ENCODE data around the gene LSAMP. TPM values are rescaled to one million over a fixed set of nuclear protein-coding genes. Genes with fewer than 3 reads are reported as not detected.
A peak's percentile ranks its signal among the peaks of the same experiment; 100 is the strongest.

LSAMP gene
- polyA plus RNA-seq, 1 of the 3 experiments (the other 2 are of a cell fraction): 6.6 TPM

DNA sequence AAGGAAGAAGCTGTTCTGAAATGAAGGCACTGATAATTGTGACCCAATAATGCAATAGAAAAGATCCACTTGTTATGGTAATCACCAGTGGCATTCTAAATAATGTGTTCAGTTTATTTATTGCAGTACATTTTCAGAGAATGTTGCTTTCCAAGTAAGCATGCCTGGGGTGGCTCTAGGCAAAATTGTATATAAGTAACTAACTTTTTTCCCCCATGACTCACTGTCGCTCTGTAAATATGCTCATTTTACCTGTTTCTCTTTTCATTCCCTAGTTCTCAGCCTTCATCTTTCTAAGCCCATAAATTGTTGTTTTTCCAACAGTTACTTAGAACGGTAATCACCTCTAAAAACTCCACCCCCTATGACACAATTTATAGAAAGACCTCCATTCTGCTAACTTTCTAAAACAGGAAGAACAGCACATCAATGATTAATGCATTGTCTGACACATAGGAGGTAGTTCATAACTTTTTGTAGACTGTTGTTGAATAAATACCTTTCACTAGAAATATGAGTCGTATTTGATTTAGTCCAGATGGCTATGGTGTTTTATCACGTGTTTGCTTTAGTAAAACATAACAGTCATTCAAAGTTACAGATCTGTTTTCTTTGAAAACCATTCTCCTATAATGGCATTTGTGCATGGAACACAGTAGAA is 143.1 kb downstream of the LSAMP start (continued):
- TF ChIP-seq, protein P1, sequence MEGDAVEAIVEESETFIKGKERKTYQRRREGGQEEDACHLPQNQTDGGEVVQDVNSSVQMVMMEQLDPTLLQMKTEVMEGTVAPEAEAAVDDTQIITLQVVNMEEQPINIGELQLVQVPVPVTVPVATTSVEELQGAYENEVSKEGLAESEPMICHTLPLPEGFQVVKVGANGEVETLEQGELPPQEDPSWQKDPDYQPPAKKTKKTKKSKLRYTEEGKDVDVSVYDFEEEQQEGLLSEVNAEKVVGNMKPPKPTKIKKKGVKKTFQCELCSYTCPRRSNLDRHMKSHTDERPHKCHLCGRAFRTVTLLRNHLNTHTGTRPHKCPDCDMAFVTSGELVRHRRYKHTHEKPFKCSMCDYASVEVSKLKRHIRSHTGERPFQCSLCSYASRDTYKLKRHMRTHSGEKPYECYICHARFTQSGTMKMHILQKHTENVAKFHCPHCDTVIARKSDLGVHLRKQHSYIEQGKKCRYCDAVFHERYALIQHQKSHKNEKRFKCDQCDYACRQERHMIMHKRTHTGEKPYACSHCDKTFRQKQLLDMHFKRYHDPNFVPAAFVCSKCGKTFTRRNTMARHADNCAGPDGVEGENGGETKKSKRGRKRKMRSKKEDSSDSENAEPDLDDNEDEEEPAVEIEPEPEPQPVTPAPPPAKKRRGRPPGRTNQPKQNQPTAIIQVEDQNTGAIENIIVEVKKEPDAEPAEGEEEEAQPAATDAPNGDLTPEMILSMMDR (IDR thresholded peaks at IDR 0.05): no peak
- TF ChIP-seq JUND (IDR thresholded peaks at IDR 0.05): peak; percentile 84
- no peak for TF ChIP-seq CHD2 (IDR thresholded peaks at IDR 0.05; ENCODE audit: low read length, partially characterized antibody)
- TF ChIP-seq, protein P2, sequence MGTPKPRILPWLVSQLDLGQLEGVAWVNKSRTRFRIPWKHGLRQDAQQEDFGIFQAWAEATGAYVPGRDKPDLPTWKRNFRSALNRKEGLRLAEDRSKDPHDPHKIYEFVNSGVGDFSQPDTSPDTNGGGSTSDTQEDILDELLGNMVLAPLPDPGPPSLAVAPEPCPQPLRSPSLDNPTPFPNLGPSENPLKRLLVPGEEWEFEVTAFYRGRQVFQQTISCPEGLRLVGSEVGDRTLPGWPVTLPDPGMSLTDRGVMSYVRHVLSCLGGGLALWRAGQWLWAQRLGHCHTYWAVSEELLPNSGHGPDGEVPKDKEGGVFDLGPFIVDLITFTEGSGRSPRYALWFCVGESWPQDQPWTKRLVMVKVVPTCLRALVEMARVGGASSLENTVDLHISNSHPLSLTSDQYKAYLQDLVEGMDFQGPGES (IDR thresholded peaks at IDR 0.05; ENCODE audit: low read depth, low read length): no peak
- TF ChIP-seq, protein P3, sequence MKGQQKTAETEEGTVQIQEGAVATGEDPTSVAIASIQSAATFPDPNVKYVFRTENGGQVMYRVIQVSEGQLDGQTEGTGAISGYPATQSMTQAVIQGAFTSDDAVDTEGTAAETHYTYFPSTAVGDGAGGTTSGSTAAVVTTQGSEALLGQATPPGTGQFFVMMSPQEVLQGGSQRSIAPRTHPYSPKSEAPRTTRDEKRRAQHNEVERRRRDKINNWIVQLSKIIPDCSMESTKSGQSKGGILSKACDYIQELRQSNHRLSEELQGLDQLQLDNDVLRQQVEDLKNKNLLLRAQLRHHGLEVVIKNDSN (IDR thresholded peaks at IDR 0.05; ENCODE audit: borderline replicate concordance, low read depth): peak; percentile 67
- TF ChIP-seq GATA2 (CRISPR knock-in tag; IDR thresholded peaks at IDR 0.05): no peak
- no peak for TF ChIP-seq ELF1 (IDR thresholded peaks at IDR 0.05)
- TF ChIP-seq TCF12 (IDR thresholded peaks at IDR 0.05): peak; percentile 99
- TF ChIP-seq EZH2phosphoT487 (IDR thresholded peaks at IDR 0.05; ENCODE audit: borderline replicate concordance, low read depth): no peak
- no peak for TF ChIP-seq RAD21 (IDR thresholded peaks at IDR 0.05; ENCODE audit: low read length)
- TF ChIP-seq YY1 (IDR thresholded peaks at IDR 0.05; ENCODE audit: low read depth): no peak
- TF ChIP-seq SIN3A (IDR thresholded peaks at IDR 0.05; ENCODE audit: borderline replicate concordance, low read depth, low read length): no peak
- peak; percentile 27; the same call in 1 of the 2 replicates for TF ChIP-seq RXRA (IDR thresholded peaks at IDR 0.05; ENCODE audit: borderline replicate concordance, low read depth)
- TF ChIP-seq, protein P4, sequence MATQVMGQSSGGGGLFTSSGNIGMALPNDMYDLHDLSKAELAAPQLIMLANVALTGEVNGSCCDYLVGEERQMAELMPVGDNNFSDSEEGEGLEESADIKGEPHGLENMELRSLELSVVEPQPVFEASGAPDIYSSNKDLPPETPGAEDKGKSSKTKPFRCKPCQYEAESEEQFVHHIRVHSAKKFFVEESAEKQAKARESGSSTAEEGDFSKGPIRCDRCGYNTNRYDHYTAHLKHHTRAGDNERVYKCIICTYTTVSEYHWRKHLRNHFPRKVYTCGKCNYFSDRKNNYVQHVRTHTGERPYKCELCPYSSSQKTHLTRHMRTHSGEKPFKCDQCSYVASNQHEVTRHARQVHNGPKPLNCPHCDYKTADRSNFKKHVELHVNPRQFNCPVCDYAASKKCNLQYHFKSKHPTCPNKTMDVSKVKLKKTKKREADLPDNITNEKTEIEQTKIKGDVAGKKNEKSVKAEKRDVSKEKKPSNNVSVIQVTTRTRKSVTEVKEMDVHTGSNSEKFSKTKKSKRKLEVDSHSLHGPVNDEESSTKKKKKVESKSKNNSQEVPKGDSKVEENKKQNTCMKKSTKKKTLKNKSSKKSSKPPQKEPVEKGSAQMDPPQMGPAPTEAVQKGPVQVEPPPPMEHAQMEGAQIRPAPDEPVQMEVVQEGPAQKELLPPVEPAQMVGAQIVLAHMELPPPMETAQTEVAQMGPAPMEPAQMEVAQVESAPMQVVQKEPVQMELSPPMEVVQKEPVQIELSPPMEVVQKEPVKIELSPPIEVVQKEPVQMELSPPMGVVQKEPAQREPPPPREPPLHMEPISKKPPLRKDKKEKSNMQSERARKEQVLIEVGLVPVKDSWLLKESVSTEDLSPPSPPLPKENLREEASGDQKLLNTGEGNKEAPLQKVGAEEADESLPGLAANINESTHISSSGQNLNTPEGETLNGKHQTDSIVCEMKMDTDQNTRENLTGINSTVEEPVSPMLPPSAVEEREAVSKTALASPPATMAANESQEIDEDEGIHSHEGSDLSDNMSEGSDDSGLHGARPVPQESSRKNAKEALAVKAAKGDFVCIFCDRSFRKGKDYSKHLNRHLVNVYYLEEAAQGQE (IDR thresholded peaks at IDR 0.05; ENCODE audit: low read depth, low read length): no peak
- TF ChIP-seq GABPA (IDR thresholded peaks at IDR 0.05; ENCODE audit: low read depth): no peak
- TF ChIP-seq NRF1 (IDR thresholded peaks at IDR 0.05; ENCODE audit: low read depth, low read length): no peak
- no peak for TF ChIP-seq MXI1 (IDR thresholded peaks at IDR 0.05; ENCODE audit: low read depth, low read length)
- TF ChIP-seq TEAD4 (IDR thresholded peaks at IDR 0.05; ENCODE audit: borderline replicate concordance, insufficient read depth): peak; percentile 83
- TF ChIP-seq, protein P5, sequence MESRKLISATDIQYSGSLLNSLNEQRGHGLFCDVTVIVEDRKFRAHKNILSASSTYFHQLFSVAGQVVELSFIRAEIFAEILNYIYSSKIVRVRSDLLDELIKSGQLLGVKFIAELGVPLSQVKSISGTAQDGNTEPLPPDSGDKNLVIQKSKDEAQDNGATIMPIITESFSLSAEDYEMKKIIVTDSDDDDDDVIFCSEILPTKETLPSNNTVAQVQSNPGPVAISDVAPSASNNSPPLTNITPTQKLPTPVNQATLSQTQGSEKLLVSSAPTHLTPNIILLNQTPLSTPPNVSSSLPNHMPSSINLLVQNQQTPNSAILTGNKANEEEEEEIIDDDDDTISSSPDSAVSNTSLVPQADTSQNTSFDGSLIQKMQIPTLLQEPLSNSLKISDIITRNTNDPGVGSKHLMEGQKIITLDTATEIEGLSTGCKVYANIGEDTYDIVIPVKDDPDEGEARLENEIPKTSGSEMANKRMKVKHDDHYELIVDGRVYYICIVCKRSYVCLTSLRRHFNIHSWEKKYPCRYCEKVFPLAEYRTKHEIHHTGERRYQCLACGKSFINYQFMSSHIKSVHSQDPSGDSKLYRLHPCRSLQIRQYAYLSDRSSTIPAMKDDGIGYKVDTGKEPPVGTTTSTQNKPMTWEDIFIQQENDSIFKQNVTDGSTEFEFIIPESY (IDR thresholded peaks at IDR 0.05; ENCODE audit: borderline replicate concordance, low read depth): no peak; the same call in 1 of the 2 replicates
- TF ChIP-seq EP300 (IDR thresholded peaks at IDR 0.05; ENCODE audit: borderline replicate concordance in 1 of 2, low read depth in 1 of 2, low read length in 1 of 2): peak; percentile 27 to 91; a peak in 2 of 4 replicates
- TF ChIP-seq, protein P6, sequence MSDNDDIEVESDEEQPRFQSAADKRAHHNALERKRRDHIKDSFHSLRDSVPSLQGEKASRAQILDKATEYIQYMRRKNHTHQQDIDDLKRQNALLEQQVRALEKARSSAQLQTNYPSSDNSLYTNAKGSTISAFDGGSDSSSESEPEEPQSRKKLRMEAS (IDR thresholded peaks at IDR 0.05; ENCODE audit: low read depth): 0 out of 2 replicates have a peak, but pooled peaks have one; percentile 28
- peak; percentile 88 for TF ChIP-seq MEF2A (IDR thresholded peaks at IDR 0.05; ENCODE audit: borderline replicate concordance, low read depth)

Measured in SK-N-SH (cell line).